Thyroid gland (tissue), 4 donors: ENCODE results near the gene CCDC197. TPM values are rescaled to one million over a fixed set of nuclear protein-coding genes. Genes with fewer than 3 reads are reported as not detected.

Experiments used
- DNase-seq, 2 donors: peaks; one replicate each; pipeline ENCODE4 v3.0.0-alpha.2; 2019
- H3K27ac ChIP-seq, 3 donors: fragments of 200-600 bp; sonication (generic); 1 replicate in 2 of 3; 2 replicates in 1 of 3; pipeline ENCODE4 v1.5.1; 2016 to 2019; ENCODE audit warnings: mild to moderate bottlenecking in 1 of 3, moderate library complexity in 1 of 3
- H3K27me3 ChIP-seq: fragments of 200-600 bp; sonication (generic); one replicate; pipeline ENCODE4 v1.5.1; 2019
- H3K36me3 ChIP-seq, 2 donors: fragments of 200-600 bp; sonication (generic); one replicate each; pipeline ENCODE4 v1.5.1; 2016 to 2019
- H3K4me1 ChIP-seq, 2 donors: fragments of 200-600 bp; sonication (generic); one replicate each; pipeline ENCODE4 v1.5.1; 2017 to 2019
- H3K4me3 ChIP-seq, 3 donors: fragments of 200-600 bp; sonication (generic); replicated peaks in 1 of 3; 1 replicate in 2 of 3; 2 replicates in 1 of 3; pipeline ENCODE4 v1.5.1; 2016; ENCODE audit warnings: mild to moderate bottlenecking in 1 of 3
- H3K9me3 ChIP-seq: fragments of 200-600 bp; sonication (generic); one replicate; pipeline ENCODE4 v1.5.1; 2017
- POLR2A ChIP-seq, 2 donors: fragments of 450-650 bp; IDR thresholded peaks; one replicate each; pipeline ENCODE4 v1.6.1; 2017; ENCODE audit warnings: antibody characterized with exemption in 2 of 2, mild to moderate bottlenecking in 2 of 2, moderate library complexity in 1 of 2
- whole genome bisulfite sequencing, 2 donors: methylation state at CpG; one replicate each; pipeline ENCODE4 v1.1.5; 2017; 5-methylcytosine and 5-hydroxymethylcytosine counted together
- intact Hi-C: fragments of 100-400 bp; cut with DNase I; formaldehyde crosslinking; loops from one replicate; pipeline ENCODE4 v1.15.1; 2023
- total RNA-seq, 4 donors: library from RNA; depleted of rRNA; stranded (reverse); fragments of >200 nt; gene quantifications; one replicate each; pipeline ENCODE4 v1.2.3, GENCODE V29; 2016
- TF ChIP-seq, protein P1 (sequence below), 6 experiments: fragments of 200-600 bp in 3 of 6; fragments of 450-650 bp in 3 of 6; sonication (generic) in 3 of 6; IDR thresholded peaks; one replicate each; pipeline ENCODE4 v1.5.1; 2016 to 2019; ENCODE audit warnings: antibody characterized with exemption in 6 of 6, mild to moderate bottlenecking in 2 of 6, inconsistent platforms in 1 of 6, moderate library complexity in 1 of 6

The CCDC197 gene
- total RNA-seq, 4 donors from 2014 or later: not detected

DNA sequence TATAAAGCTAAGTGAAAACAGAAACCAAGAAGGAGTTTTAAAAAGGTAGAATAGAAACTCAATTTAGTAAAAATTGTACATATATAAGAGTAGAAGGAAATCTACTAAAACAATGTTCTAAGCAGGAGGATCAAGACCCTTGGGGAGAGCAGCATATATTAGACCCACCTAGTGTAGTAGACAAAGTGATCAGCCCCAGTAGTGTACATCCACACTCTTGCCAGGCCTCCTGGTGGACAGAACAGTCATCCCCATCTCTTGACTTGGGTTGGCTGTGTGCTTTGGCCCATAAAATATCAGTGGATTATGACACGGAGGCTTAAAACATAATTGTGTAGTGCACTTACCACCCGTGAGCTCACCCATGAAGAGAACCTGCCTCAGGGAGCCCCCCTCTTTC is 18.1 kb downstream of the CCDC197 start:
- no peaks in the 10 kb centered on the region for H3K9me3 ChIP-seq
- no peaks in the 10 kb centered on the region for H3K27me3 ChIP-seq
- TF ChIP-seq, protein P1, sequence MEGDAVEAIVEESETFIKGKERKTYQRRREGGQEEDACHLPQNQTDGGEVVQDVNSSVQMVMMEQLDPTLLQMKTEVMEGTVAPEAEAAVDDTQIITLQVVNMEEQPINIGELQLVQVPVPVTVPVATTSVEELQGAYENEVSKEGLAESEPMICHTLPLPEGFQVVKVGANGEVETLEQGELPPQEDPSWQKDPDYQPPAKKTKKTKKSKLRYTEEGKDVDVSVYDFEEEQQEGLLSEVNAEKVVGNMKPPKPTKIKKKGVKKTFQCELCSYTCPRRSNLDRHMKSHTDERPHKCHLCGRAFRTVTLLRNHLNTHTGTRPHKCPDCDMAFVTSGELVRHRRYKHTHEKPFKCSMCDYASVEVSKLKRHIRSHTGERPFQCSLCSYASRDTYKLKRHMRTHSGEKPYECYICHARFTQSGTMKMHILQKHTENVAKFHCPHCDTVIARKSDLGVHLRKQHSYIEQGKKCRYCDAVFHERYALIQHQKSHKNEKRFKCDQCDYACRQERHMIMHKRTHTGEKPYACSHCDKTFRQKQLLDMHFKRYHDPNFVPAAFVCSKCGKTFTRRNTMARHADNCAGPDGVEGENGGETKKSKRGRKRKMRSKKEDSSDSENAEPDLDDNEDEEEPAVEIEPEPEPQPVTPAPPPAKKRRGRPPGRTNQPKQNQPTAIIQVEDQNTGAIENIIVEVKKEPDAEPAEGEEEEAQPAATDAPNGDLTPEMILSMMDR (IDR thresholded peaks at IDR 0.05): no peak
- TF ChIP-seq POLR2A (IDR thresholded peaks at IDR 0.05): no peak
- H3K36me3 ChIP-seq: no peaks in the 10 kb centered on the region
- intact Hi-C loops: no loop called here
- no peak overlapping the region for H3K27ac ChIP-seq
- no peak overlapping the region for H3K4me3 ChIP-seq
- WGBS, 2 donors: 69 to 78% methylated on average over 2 of the region's 2 CpGs
- peaks cover 0 to 8% of the 10 kb centered on the region in 2 donors for H3K4me1 ChIP-seq
- no peak for DNase-seq

DNA sequence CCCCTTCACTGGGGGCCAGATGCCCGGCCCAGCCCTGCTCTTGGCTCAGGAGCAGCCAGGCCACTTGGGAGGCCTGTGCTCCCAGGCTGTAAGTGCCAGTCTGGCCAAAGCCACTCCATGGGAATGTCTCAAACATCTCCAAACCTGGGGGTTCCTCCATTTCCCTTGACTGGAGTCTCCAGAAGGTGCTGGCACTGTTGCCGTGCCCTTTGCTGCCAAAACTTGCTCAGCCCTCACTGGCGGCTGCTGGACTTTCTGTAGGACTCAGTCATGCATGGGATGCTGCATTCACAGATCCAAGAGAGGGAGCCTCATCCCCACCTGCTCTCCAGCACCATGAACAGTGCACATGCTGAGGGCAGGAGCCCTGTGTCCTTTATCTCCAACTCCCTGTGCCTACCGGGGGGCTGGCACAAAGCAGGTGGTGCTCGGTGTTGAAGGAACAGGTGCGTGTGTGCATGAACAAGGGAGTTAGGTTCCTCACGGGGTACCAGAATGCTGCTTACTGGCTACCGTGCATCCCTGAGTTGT is 19.4 kb downstream of the CCDC197 start:
- peak; percentile 78 to 82 for DNase-seq
- peaks cover 0 to 8% of the 10 kb centered on the region in 2 donors for H3K4me1 ChIP-seq
- intact Hi-C loops: no loop called here
- WGBS, 2 donors: 58 to 77% methylated on average over 4 to 8 of the region's 8 CpGs
- no peaks in the 10 kb centered on the region for H3K27me3 ChIP-seq
- H3K9me3 ChIP-seq: no peaks in the 10 kb centered on the region
- H3K27ac ChIP-seq: no peak overlapping the region
- no peak overlapping the region for H3K4me3 ChIP-seq
- TF ChIP-seq, protein P1 (IDR thresholded peaks at IDR 0.05): no peak
- no peak for TF ChIP-seq POLR2A (IDR thresholded peaks at IDR 0.05)
- no peaks in the 10 kb centered on the region for H3K36me3 ChIP-seq

DNA sequence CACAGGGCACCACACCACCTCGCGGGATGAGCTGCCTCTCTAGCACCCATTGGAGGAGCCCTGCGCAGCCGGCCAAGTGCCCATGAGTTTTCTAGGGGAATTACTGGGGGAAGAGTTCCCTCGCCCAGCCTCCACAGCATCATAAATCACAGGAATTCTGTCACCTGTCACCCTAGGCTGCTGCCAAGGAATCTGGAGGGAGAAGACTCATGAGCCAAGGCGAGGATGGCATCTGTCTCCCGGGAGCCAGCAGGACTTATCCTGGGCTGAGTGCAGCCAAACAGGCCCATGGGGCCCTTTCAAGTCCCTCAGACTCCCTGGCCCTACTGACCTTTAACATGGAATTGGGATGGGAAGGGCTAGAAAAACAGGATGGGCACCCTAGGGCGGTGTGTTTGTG is 21.2 kb downstream of the CCDC197 start:
- no peak for DNase-seq
- Histone ChIP-seq H3K36me3 (no peaks in the 10 kb centered on the region), H3K27me3 (no peaks in the 10 kb centered on the region), H3K27ac (no peak overlapping the region), H3K4me1 (peaks cover 0 to 8% of the 10 kb centered on the region in 2 donors), H3K4me3 (no peak overlapping the region), H3K9me3 (no peaks in the 10 kb centered on the region)
- 81 to 90% methylated on average over 8 of the region's 8 CpGs for WGBS, 2 donors
- TF ChIP-seq, protein P1 (IDR thresholded peaks at IDR 0.05): no peak
- no peak for TF ChIP-seq POLR2A (IDR thresholded peaks at IDR 0.05)
- intact Hi-C loops: no loop called here

GRCh38 chr14:94019329-94019728 is 22.2 kb downstream of the CCDC197 start:
- no peak for DNase-seq
- 72 to 80% methylated on average over 6 of the region's 6 CpGs for WGBS, 2 donors
- intact Hi-C loops: no loop called here
- no peak overlapping the region for H3K4me3 ChIP-seq
- no peak overlapping the region for H3K27ac ChIP-seq
- H3K9me3 ChIP-seq: no peaks in the 10 kb centered on the region
- no peaks in the 10 kb centered on the region for H3K36me3 ChIP-seq
- TF ChIP-seq, protein P1 (IDR thresholded peaks at IDR 0.05): no peak
- no peak for TF ChIP-seq POLR2A (IDR thresholded peaks at IDR 0.05)
- peaks cover 0 to 8% of the 10 kb centered on the region in 2 donors for H3K4me1 ChIP-seq
- no peaks in the 10 kb centered on the region for H3K27me3 ChIP-seq

DNA sequence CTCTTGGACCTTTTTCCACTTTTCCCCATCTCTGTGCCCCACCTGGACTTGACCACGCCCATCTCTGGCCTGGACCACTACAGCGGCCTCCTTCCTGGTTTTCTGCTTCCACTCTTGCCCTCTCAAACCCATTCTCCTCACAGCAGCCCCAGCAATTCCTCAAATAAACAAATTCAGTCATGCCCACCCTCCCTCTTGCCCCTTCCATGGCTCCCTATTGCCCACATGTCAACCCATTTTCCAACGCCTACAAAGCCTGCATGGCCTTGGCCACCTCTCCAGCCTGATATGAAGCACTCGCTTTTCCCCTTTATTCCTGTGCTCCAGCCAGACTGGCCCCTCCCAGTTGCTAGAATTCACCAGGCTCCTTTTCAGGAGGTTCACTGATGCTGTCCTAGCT is 23.2 kb downstream of the CCDC197 start:
- no peak overlapping the region for H3K27ac ChIP-seq
- H3K36me3 ChIP-seq: no peaks in the 10 kb centered on the region
- 87 to 92% methylated on average over 4 of the region's 4 CpGs for WGBS, 2 donors
- H3K27me3 ChIP-seq: no peaks in the 10 kb centered on the region
- no peak for TF ChIP-seq POLR2A (IDR thresholded peaks at IDR 0.05)
- TF ChIP-seq, protein P1 (IDR thresholded peaks at IDR 0.05): no peak
- DNase-seq: no peak
- no peaks in the 10 kb centered on the region for H3K9me3 ChIP-seq
- intact Hi-C loops: no loop called here
- H3K4me3 ChIP-seq: no peak overlapping the region
- H3K4me1 ChIP-seq: peaks cover 0 to 8% of the 10 kb centered on the region in 2 donors
